Fibroblast of skin of left biceps (primary cell): ENCODE results near the gene BICC1.

Experiments
- DNase-seq, 2 experiments: peaks; one replicate each; pipeline ENCODE4 v3.0.0-alpha.2; 2013; ENCODE audit warnings: low read depth in 2 of 2

The BICC1 gene

DNA sequence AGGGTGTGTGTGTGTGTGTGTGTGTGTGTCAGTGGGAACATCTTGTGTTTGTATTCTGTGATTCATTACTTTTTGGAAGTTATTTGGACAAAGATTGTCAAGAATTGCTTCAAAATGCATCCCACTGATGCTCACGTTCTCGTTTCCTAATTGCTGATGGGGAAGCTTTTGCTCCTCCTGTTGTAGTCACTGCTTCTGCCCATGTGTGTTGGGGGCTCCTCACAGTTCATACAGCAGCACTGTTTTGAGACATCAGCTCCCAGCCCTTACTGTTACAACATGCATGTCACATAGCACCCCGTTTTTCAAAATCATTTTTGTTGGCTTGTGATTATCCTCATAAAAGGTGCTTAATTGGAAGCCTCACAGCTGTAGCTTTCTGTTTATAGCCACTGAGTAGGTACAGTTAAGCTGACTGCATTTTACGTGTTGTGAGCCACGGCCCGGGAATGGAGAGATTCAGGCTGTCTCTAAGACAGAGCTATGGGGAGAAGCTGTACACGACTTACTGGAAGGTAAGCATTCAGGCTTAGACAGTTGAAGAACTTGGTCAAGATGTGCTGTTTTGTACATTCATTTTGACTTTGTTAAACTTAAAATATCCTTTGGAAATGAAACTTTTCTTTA is 87.4 kb downstream of the BICC1 start:
- no peak for DNase-seq

DNA sequence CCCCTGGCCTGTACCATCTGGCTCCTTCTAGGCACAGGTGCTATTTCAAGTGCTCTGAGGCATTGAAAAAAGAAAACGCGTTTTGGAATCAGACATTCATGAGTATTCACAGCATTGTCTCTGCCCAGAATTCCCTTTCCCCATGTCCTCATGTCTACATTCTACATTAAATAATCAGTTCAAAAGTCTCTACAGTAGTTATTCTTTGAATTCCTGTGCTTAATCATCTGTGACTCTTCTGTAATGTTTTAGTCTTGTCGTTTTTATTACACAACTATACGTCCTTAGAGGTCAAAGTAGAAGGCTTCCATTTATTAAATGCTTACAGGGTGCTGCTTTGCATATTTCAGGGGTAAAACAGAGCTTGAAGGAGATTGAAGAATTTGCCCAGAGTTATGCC is 95.7 kb downstream of the BICC1 start:
- DNase-seq = no peak

DNA sequence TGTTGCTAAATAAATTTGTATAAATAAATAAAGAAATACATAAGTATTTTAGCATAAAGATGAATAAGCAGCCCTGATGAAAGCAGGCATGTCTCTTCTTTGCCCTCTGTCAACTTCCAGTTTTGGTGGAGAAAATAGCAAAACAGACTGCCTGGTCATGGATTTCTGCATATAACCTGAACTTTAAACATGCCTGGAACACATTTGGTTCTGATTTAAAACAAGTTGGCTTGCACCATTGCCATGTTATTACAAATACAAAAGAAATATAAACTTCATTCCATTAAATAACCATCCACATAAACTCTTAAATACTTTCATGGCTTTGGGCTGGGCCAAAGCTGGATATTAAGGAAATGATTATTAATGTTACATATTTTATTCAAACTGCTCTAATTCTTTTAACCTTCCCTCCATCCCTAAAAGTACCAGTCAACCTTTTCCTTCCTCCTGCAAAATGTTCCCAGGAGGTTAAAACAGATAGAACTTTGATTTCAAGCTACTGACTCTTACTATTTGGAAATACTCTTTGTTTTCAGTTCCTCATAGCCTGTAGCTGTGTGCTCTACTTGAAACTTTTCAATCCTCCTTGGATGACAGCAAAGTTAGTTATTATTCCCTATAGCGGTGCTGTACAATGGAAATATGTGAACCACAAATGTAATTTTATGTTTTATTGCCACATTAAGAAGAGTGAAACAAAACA is 96.3 kb downstream of the BICC1 start:
- DNase-seq = no peak

DNA sequence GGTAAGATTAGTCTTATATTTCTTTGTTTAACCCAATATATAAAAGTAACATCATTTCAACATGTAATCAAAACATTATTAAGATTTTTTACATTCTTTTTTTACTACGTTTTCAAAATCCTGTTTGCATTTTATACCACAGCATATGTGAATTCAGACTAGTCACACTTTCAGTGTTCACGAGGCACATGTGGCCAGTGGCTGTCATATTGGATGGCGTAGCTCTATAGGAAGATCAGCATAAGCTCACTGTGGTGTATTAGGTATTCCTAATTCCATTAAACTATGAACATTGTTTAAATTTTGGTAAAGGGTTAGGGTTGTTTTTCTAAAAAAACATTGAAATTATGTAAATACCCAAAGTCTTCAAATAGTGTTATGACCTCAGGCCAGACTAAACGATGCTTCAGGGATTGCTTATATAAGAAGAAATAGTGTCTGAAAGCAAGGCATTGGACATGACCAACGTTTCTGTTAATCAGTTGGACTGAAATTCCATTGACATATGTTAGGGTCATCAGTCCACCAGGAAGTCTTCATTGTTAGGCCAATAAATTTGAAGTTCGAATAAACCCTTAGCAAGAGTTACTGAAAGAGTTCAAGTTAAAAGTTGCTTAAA is 97.0 kb downstream of the BICC1 start:
- no peak for DNase-seq

DNA sequence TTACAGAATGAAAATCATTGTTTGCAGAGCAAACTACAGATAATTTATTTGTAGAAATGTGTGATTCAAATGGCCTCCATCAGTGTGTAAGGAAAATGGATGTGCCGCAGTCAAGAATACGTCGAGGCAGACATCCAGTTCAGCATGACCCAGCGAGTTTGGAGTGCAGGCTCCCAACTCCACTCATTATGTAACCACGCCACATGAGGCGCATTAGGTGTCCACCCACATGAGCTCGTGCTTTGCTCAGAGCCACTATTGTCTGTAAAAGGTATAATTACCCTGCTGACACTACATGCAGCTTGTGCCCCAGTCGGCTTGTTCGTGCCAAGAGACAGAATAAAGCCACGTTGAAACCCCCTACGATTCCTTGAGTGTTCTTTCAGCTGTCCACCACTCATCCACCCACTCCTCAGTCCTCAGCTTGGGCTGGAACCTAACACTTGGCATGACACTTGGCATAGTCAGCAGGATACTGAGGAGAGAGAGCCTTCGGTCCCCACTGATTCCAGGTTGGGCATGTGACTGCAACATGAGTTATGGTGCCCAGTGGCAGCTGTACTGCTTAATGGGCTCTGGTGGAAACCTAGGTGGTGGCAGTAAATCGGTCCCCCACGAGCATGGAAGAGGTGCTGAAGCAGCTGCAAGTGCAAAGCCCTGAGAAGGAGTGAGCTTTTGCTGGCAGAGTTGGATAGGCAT is 102.7 kb downstream of the BICC1 start:
- DNase-seq = no peak

DNA sequence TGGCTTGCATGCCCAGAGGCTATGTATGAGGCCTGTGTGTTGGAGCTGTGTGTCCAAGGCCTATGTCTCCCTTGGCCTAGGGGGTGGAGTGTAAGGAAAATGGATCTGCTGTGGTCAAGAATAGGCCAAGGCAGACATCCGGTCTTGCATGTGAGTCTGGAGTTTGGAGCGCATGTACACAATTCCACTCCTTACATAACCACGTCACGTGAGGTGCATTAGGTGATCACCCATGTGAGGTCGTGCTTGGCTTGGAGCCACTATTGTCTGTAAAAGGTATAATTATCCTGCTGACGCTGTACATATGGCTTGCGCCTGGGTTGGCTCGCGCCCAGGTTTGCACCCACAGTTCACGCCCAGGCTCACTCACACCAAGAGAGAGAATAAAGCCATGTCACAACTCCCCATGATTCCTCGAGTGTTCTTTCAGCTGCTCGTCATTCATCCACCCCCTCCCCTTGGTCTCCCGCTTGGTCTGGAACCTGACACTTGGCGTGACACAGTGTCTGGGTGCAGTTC is 105.5 kb downstream of the BICC1 start:
- no peak for DNase-seq

DNA sequence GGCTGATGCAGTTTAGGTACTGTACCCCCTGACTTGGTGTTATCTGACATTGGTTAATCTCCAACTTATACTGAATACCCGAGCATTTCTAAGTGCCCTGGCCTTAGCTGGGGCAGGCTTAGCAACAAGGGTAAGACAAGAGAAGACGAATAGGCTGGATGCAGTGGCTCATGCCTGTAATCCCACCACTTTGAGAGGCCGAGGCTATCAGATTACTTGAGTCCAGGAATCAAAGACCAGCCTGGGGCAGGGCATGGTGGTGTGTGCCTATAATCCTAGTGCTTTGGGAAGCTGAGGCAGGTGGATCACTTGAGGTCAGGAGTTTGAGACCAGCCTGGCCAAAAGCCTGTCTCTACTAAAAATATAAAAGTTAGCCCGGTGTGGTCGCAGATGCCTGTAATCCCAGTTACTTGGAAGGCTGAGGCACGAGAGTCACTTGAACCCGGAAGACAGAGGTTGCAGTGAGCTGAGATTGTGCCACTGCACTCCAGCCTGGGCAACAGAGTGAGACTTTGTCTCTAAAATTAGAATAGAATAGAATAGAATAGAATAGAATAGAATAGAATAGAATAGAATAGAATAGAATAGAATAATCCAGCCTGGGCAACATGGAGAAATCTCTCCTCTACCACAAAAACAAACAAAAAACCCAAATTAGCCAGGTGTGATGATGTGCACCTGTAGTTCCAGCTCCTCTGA is 108.9 kb downstream of the BICC1 start:
- DNase-seq = no peak

DNA sequence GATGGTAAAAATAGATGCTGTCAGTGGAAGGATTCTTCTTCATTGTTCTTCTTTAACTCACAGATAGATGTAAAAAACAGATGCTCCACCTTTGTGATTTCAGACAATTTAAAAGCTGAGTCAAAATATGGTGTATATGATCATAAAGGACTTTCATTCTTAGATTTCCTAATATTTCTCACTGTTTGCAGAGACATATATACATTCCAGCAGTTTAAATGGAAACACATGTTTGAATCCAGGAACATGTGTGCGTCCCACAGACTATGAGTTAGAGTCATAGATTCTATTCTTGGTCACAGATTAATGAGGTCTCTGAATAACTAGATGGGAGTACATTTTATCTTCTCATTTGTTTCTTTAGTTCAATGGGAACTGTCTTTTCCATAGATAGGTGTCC is 109.6 kb downstream of the BICC1 start:
- DNase-seq = peak; percentile 84 to 86

DNA sequence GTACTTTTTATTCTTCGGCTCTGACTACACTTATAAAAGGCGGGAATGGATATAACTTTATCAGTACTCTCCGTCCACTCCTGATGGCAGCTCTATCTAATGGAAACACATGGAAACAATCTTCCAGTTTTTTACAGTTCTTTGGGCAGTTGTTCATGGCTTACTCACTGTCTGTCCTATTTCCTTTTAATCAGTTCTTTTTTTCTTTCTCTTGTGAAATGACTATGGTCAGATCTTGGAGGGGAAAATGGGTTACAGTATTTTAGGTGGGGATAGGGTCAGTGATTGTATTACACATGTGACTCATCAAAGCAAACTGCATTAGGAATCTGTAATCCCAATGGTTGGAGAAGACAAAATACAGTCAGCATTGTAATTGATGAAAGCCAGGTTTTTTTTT is 112.4 kb downstream of the BICC1 start:
- DNase-seq = peak; percentile 90 to 91

DNA sequence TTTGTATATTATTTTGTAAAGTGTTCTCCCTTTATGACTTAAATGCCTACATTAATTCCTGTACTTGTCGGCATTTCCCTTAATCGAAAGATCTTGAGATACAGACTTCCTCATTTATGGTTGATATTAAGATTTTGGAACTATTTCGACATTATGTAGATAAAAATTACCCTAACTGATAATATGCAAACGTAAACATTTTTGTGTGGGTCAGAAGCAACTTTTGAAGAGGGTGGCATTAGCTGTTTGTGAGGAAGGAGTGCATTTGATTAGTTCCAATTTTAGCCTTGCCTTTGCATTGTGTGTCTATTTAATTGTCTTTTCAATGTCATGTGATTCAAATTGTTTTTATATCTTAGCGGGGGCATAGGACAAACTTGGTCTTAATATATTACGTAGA is 114.7 kb downstream of the BICC1 start:
- DNase-seq = no peak

DNA sequence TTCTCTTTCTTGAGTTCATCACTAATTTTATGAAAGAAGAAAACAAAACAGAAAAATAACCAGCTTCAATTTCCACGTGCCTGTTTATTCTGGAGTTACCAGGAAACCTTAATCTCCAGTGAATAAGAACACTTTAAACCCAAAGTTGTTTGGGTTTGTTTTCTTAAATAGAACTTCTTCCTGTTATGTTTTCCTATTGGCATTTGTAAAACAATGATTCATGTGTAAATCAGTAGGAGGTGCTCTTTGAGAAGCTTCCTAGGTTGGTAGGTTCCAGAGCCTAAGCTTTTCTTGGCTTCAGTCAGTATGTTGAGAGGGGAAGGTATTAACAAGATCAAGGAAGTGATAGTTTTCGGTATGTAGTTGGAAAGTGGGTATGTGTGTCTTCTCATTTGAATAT is 119.0 kb downstream of the BICC1 start:
- no peak for DNase-seq

DNA sequence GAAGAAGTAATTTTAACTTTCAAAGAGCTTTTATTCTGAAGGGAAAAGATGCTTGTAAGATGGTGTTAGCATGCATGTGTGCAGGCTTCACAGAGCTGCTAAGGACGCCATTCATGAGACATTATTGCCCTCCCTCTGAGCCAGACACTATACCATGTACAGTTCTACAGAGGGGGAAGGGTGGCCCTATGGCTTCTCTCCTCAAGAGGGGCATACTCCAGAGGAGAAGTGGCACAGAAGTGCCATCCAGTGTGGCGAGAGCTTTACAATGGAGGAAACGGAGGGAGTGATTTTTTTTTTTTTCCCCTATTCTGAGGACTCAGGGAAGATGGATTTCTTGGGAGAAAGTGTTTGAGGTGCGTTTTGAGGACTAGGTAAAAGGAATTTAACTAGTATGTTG is 119.5 kb downstream of the BICC1 start:
- DNase-seq = no peak

DNA sequence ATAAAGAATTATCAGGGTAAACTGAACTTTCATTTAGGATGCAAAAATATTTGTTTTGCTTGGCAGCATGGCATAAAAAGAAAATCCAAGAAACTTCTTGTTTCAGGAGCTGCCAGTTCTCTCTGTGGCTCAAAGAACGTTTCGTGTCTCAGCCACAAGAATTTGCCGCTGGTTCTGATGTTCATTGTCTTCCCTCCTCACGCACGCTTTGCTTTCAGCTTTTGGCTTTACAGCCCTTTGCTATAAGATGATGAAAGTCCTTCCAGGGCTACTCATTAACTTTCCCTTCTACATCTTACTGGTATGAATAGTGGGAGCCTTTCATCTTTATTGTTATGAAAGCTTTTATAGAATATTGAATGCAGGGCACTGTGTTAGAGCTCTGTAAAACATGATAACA is 124.7 kb downstream of the BICC1 start:
- DNase-seq = peak; percentile 51 to 55

DNA sequence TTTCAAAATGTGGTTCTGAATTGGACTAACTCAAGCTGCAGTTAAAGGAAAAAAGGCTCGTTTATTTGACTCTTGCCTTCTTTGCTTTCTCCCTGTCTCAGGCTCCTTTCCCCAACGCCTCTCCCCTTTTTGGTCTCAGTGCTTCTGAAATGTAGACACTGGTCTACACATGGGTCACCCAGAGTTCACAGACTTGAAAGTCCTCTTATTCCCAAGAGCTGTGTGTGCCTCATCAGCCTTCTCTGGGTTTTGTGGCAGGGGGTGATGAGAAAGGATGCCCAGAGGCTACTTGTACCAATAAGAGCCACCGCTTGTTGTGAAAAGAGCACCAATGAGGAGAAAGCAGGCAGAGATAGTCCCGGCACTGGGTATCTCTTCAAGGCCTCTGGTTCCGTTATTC is 125.7 kb downstream of the BICC1 start:
- no peak for DNase-seq

DNA sequence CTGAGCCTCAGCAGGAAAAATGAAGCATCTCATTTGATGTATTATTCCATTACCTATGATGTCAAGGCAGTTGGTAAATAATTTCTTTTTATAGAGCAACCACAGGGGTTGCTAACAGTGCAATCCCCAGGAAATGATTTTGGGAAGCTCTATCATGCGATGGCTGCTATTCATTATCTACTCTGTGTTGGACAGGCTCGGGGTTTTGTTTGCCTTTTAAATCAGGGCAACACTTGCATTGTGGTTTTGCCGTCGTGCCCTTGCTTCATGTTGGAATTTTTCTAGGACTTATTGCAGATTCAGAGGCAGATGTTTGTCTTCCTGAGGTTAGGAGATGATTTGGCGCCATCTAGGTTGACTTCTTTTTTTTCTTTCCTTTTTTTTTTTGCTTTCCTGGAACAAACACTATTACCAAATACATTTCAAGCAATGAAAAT is 128.4 kb downstream of the BICC1 start:
- DNase-seq = peak; percentile 99

DNA sequence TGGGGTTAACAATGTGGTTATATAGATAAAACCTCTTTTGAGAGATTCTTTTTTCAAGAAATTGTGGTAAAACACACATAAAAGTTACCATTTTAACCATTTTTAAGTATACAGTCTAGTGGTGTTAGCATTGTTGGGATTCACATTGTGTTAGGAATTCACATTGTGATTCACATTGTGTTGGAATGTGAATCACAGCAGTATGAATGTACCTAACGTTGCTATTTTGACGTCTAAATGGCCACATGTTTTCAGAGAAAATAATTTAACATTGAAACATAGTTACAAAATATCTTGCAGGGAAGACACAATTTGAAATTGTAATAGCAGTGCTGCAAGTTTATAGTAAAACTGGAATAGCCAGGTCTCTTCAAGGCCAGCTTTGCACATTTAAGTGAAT is 129.0 kb downstream of the BICC1 start:
- DNase-seq = peak in 1 of 2 experiments; percentile 58

DNA sequence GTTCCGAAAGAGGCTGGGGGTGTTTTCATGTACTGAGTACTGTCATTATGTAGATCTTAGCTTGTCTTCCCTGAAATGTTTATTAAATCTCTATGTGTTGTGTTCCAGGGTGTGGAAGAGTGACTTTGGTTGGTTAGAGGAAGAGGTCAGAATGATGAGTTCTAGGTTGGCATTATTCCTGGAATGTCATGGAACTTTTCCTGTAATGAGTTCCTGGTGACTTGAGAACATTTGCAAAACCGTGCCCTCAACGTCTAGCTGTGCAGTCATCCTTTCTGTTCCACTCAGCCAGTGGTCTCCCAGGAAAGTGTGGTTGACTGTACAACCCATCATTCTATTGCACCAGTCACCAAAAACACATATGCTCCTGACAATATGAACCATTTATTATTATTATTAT is 129.6 kb downstream of the BICC1 start:
- no peak for DNase-seq

DNA sequence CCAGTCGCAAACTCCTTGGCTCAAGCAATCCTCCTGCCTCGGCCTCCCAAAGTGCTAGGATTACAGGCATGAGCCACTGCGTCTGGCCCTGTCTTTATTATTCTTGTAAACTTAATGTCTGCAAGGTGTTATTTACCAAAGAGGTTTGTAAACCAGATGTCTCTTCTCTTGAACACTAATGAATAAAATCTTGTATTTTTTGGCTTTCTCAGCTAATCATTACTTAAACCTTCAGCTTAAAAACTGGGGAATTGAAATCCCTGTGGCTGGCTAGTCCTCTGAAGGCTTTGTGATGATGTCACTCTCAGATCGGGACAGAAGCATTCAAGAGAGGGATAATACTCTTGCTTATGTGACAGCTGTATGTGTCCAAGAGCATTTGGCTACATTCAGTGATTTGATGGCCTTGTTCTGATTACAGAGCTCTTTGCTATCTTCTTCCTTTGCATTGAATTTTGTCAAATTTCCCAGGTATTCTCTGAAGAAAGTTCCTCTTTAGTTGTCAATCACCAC is 130.3 kb downstream of the BICC1 start:
- DNase-seq = no peak

DNA sequence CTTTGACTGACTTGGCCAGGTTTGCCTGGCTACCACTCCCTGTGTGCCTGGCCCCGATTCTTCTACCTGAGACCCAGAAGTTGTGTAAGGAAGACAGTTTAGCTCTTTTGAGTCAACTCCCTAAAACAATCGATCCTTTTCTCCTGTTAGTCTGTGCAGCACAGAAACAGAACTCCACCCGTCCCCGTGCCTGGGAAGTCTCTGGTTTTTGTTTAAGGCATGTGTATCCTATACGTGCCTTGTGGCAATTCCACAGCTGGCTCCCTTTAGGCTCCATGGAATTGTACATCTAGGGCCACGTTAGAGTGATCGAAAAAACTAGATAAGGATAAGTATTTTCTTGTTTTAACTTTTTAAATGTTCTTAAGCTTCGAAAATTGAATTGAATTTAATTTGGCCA is 131.6 kb downstream of the BICC1 start:
- DNase-seq = no peak

DNA sequence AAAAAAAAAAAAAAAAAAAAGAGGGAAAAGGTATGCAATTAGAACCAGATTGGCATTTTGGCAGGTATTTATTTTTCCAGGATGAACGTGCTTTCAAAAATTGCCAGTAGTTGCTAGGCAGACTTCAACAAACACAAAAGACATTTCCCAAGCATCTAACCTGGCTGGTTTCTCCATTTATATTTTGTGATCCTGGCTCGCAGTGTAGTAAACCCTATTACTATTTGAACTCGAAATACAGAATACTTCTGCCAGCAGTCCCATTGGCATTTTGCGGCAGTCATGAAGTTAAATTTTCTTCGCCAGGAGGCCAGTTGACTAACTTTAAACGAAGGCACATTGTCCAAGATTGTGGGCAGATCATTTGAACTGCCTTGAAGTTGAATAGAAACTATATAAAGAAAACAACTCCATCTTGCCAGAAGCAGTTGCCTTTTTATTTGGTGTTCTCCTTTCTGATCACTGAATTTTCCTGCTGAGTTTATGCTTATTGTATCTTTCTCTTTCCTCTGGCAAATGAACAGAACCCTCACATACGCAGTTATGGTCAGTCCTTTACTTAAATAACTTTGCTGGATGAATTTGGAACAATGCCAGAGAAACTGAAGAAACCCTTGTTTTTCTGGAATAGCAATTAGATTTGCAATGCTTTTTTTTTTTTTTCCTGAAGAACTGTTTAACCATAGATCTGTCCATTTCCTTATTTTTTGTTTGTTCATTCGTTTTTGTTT is 132.9 kb downstream of the BICC1 start:
- DNase-seq = no peak
